AG09319 (cell line): ENCODE results near the gene PDCD2L.

Experiments used
- DNase-seq: peaks from one replicate; pipeline ENCODE4 v3.0.0-alpha.2; 2010; ENCODE audit warnings: low read depth; ENCODE audit errors: extremely low read depth
- CTCF ChIP-seq: IDR thresholded peaks from 2 replicates; pipeline ENCODE4 v1.5.1; 2011; ENCODE audit warnings: low read depth, mild to moderate bottlenecking, inconsistent platforms, low read length, moderate library complexity

PDCD2L gene

GRCh38 chr19:34405892-34406660 lies 1.9 kb downstream of the PDCD2L start:
- TF ChIP-seq CTCF: no peak
- DNase-seq: no peak

- DNase-seq: no peak
- TF ChIP-seq CTCF: no peak
Observed at GRCh38 chr19:34408411-34408810, 4.2 kb downstream of the PDCD2L start.

- DNase-seq: no peak
- no peak for TF ChIP-seq CTCF
Observed at GRCh38 chr19:34409189-34410164, 5.3 kb downstream of the PDCD2L start.

- TF ChIP-seq CTCF: no peak
- no peak for DNase-seq
Observed at GRCh38 chr19:34411216-34411615, 7.0 kb downstream of the PDCD2L start.

- no peak for TF ChIP-seq CTCF
- no peak for DNase-seq
Observed at GRCh38 chr19:34416021-34416545, 11.9 kb downstream of the PDCD2L start.

GRCh38 chr19:34418300-34418699 lies 14.1 kb downstream of the PDCD2L start:
- TF ChIP-seq CTCF: no peak
- DNase-seq: no peak
